Activated CD8-positive, alpha-beta memory T cell treated with anti-CD3 and anti-CD28 coated beads, Interleukin-2, amount 50 U/mL, for 4 hours (primary cell): Measurements from ENCODE around the gene DGCR6L.
A peak's percentile ranks its signal among the peaks of the same experiment; 100 is the strongest.
"Not testable (repeated sequence)": the region's sequence is repeated elsewhere in the genome, so short reads cannot be mapped to it uniquely, and the experiment has no call there.

Experiments
- DNase-seq: peaks from one replicate; pipeline ENCODE4 v3.0.0-alpha.2; 2020

Gene DGCR6L

GRCh38 chr22:20324139-20324516 lies 4.3 kb upstream of the DGCR6L start:
- no peak for DNase-seq

DNA sequence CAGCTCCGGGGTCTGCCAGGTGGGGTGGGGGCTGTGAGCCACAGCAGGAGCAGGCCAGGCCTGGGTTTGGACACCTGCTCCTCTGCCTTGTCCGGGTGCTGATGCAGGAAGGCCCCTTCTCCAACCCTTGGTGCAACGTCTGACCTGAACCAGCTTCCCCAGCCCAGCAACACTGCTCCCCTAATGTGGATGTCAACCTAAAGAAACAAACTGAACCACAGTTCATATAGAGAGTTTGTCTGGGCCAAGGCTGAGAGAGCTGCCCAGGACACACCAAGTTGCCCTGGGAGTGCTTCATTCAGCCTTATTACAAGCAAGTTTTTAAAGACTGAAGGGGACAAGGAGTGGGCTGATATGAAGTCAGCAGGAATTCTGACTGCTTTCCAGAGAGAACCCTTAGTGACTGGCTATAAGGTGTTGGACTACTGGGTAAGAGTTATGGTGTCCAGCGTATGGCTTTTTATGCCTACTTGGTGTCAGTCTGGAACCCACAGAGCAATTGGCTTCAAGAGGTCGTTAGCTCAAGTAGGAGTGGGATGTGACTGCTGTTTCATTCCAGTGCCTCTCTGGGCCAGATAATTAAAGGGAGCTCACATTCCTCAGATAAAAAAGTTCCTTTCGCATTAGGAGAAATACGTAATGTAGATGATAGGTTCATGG lies 1.8 kb upstream of the DGCR6L start:
- not testable (repeated sequence) for DNase-seq

DNA sequence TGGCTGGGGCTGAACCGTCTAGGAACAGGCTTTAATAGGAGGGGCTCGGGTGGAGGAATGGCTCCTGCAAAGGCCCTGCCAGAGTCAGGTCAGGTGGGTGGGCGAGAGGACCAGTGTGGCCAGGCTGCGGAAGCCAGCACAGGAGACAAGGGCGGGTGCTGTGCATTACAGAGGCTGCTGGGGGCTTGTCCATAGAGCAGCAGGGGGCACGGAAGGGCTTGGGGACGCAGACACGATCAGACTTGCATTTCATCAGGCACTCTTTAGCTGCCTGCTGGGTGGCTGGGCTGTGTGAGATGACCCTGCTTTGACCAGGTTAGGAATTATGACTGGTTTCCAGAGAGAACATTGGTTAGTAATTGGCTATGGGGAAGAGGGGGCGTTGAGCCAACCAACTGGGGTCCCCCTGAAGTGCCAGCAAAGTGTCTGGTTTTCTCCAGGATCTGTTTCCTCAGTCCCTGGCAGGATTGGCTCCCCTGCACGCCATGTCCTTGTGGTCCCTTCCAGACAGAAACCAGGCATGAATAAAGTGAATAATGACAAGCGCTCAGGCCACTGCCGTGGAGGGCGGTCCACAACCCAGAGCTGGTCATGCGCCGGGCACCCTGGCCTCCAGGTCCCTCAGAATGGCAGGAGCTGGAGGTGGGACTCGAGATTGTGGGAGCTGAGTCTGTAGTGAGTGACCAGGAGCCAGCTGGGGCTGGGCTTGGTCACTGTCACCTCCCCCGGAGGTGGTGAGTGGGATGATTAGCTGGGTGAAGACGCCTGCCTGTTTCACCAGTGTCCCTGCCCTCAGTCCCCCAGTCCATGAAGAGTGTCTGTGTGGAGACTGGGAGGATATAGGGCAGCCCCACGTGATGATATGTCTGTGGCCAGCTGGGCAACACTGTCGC lies 1.0 kb upstream of the DGCR6L start:
- DNase-seq, result not testable (repeated sequence)

DNA sequence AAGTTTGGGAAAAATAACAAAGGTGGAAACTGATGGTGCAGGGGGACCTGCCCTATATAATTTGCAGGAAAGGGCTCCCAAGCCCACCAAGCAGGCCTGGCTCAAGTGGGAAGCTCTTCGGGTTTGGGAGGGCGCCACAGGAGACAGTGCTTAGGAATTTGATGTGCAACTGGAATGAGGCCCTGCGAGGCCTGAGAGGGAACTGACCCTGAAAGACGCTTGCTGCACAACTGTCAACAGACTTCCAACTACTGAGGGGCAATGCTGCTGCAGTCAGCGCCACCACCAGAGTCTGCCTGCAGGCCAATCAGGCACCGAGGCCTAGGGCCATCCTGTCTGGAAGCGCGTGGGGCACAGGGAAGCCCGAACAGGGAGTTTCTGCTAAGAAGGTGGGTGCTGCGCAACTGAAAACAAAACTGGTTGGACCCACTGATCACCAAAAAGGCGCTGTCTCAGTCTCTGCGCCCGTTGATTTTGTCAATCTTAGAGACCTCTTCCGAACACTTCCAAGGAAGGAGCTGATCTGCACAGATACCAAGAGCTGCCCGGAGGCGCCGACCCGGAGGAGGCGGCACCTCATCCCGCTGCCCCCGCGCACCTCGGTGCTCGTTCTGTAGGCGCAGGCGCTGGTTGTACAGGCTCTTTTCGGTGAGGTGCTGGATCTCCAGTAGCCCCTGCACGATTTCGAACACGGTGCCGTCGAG lies 667 bp downstream of the DGCR6L start:
- DNase-seq, result no peak

DNA sequence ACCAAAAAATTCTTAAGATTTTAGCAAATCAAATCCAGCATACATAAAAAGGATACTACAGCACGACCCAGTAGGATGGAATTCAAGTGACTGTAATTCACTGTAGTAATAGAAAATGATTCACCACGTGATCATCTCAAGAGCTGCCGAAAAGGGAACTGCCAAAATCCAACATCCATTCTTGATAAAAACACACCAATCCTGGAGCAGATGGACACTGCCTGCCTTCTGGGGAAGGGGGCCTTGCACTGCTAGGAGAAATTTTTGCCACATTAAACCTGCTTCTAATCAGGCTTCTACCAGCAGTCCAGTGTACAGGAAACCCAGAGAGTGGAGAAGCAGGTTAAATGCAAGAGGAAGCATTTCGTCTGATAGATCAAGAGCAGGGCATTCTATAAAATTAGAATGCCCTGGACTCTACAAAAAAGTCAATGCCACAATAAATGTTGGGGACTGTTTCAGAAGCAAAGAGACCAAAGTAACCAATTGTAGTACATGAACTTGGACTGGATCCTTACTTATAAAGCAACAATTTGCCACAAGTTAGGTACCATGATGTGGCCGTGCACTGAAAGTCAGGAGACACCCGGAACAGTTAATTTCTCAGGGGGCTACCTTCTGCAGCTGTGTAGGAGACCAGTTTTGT lies 1.7 kb downstream of the DGCR6L start:
- DNase-seq, result not testable (repeated sequence)

DNA sequence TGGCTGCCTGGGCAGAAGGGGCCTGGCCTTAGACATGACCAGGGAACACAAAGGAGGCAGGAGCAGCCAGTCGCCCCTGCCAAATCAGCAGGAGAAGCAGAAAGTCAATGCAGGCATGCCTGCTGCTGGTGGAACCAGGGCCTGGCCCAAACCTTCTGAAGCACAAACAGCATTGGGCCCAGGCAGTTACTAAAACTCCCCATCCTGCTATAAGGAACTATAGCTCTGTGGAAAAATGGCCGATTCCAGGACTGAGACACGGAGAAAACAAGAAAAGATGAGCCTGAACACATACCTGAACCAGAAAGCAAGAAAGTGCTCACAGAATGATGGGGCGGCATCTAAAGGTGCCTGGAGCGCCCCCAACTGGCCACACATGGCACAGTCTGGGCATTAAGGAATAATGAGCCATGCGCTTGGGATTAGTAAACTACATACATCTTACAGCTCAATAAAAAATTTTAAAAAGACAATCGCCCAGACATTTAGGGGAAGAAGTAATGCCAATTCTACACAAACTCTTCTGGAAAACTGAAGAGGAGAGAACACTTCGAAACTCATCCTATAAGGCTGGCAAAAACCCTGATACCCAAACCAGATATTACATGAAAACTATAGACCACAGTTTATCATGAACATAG lies 2.3 kb downstream of the DGCR6L start:
- not testable (repeated sequence) for DNase-seq

- no peak for DNase-seq
Observed at GRCh38 chr22:20316844-20317401, 2.9 kb downstream of the DGCR6L start.

- no peak for DNase-seq
Observed at GRCh38 chr22:20316217-20316843, 3.5 kb downstream of the DGCR6L start.

DNA sequence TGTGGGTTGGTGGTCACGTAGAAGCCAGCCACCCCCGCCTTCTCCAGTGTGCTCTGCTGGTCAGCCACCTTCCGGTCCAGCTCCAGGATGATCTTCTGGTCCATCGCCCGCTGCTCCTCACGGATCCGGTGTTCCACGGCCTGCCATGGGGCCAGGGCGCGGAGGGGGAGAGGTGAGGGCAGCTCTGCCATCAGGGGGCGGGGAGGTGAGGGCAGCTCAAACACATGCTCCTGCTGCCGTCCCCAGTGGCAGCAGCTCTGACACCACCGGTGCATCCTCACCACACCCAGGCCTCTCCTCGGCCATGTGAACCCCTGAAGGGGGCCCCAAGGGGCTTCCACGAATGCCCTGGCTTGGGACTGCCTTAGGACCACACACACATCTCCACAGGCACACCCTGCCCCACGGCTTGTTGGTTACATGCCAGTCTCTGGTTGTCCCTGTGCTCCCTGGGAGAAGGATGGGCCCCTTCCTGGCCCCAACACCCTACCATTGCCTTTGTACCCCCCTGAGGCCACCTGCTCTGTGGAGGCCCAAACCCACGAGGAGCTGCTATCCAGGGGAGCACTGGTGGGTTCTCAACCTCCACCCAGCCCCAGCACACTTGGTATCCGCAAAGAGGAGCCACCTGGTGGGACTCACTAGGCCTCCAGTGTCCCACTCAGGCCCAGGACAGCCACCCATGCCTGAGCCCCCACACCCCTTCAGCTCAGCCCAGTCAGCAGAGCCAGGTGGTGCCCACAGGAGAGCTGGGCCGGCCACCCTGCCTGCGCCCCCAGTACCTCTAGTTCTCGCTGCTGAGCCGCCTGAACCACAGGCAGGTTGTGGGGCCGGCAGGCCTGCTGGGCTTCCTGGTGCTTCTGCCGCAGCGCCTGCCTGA lies 4.3 kb downstream of the DGCR6L start:
- no peak for DNase-seq

DNA sequence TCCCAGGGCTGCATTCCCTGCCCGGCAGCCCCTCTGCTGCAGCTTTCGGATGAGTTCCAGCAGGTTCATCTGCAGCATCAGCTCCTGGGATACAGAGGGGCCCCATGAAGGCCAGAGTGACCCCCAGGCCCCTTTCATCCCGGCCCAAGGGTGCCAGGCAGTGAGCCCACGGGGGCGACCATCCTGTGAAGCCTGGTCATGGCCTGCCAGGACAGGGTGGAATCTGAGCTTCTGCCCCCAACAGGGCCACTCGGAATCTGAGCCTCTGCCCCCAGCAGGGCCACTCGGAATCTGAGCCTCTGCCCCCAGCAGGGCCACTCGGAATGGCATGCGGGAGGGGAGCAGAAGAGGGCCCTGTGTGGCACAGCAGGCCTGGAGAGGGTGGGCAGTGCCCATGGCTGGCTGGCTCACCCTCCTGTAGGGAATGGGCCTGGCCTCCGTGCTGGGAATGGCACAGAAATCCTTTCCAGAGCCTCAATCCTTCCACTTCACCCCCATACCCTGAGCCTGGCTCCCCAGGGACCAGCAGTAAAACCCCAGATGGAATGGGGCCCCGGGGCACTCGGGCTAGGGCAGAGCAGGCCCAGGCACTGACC lies 5.0 kb downstream of the DGCR6L start:
- not testable (repeated sequence) for DNase-seq

DNA sequence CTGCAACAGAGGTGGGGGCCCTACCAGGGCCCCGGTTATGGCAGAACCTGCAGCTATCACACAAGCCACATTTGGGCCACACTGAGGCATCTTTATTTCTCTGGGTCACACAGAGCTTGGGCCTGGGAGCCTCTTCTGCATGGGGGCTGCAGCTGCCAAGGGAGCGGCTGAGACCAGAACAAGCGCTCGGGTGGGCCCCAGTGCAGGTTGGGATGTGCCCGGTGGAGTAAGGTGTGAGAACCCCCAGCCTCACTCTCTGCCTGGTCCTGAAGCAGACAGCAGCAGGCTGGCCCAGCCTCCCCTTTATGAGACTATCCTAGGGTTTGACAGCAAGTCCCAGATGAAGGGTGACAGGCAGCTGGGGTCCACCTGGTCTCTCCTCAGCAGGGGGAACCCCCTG lies 5.7 kb downstream of the DGCR6L start:
- DNase-seq, result not testable (repeated sequence)

DNA sequence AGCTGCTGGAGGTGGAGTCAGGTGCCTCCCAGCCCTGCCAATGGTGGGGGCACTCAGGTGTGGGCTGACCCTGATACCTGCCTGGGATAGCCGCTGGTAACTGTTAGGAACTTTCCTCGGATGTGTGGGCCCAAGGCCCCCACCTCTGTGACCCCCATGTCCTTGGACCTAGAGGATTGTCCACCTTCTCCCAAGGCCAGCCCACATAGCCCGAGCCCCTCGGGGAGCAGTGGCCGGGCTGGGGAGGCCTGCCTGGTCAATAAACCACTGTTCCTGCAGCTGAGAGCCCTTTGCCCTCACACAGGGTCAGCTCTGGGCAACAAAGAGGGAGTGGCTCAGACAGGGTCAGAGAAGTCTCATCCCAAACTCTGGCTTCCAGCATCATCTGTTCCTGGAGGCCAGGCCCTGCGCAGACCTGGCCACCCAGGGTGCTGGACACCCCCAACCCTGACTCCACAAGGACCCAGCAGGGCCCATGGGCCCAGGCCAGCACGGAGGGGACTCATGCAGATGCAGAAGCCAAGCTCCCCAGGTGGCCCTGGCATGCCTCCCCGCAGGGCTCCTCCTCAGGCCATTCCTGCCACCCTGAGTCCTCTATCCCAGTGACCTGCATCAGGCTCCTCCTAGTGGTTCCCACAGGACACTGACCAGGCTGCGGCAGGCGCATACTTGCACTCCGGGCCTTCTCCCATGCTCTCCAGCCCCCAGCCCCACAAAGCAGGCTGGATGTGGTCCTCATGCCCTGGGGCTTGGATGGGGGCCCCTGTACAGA lies 6.4 kb downstream of the DGCR6L start:
- not testable (repeated sequence) for DNase-seq

DNA sequence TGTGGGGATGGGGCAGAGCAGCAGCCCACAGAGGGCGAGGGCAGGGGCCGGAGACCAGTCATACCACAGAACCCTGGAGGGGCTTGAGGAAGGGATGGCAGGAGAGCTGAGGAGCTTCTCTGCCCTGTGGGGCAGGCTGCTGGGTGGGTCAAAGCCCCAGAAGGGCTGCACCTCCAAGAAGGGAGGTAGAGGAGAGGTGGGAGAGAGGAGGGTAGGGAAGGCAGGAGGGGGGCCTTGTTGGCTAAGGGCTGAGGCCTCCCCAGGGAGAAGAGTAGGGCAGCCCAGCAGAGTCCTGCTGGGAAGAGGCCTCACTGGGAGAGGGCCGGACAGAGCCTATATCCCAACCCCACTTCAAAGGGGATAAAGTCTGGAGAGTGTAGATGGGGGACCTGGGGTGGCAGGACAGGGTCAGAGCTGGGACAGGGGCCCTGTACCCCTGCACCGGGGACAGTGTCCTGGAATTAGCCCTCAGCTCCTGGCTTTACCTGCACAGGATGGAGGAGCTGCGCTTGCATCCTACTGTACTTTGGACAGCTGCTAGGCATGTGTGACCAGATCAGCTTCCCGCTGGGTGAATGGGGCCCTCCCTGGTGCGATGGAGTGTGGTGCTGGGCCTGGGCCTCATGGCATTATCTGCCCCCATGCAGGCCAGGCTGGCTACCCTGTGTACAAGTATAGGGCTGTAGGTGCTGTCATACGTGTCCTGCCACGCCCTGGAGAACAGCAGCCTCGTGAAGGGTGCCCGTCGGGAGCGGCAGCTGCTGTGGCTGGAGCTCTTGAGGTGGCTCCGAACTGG lies 7.3 kb downstream of the DGCR6L start:
- DNase-seq, result no peak

DNA sequence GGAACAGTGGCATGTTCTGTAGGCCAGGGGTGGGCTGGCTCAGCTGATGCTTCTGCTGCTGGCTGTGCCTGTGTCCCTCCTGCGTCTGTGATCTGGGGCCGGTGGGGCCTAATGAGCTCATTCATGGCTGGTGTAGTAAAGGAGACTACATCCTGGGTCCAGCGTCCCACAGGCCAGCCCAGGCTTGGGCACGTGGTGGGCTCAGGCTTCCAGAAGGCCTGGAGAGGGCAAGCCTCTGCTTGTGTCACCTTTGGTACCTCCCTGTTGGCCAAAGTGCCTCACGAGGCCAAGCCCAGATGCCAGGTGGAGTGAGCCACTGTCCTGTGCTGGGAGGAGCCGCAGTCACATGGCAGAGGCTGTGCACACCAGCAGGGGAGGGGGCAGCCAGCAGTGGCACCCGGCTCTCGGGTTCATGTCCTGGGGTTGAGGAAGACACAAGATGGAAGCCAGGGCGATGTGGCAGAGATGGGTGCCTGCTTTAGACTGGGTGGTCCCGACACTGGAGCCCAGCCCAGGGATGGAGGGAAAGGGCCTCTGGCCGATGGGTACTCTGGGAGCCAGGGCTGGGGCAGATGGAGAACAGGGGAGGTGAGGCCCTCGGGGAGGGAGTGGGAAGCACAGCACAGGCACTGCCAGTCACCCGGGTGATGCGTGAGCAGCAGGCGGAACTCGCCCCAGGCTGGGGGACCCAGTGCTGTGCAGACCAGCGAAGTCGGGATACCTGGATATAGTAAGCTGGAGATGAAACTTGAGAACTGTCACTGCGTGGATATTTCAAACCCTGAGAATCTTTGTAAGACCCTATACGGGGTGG lies 8.4 kb downstream of the DGCR6L start:
- not testable (repeated sequence) for DNase-seq

DNA sequence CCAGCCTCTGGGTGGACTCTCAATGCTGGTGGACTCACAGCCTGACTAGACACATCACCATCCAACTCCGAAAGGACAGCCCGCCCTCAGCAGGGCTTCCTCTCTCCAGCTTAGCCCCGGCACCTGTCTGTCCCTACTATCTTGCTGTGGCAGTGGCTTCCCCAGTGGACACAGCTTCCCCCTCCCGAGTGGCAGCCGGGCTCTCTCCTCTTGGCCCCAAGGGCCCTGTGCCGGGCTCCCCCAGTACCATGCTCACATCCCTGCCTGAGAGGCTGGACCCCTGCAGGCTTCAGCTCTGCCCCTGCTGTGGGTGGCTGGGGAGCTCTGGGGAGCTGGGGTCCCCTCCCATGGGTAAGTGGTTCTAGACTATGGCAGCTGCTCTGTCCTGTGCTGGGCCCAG lies 9.1 kb downstream of the DGCR6L start:
- peak; percentile 4 for DNase-seq

GRCh38 chr22:20310180-20310579 lies 9.7 kb downstream of the DGCR6L start:
- not testable (repeated sequence) for DNase-seq

GRCh38 chr22:20308806-20309650 lies 10.8 kb downstream of the DGCR6L start:
- not testable (repeated sequence) for DNase-seq
